ENCODE data around the gene GTPBP6.
"Not testable (repeated sequence)": the region's sequence is repeated elsewhere in the genome, so short reads cannot be mapped to it uniquely, and the experiment has no call there.

Gene GTPBP6

GRCh38 chrX:265502-265901, 53.1 kb downstream of the GTPBP6 start:
- DNase-seq: no peak
- Histone ChIP-seq H3K4me3 (ENCODE audit: low read depth, low read length) (no peak overlapping the region), H2AFZ (ENCODE audit: insufficient read depth, low read length, poor library complexity) (no peak overlapping the region), H4K12ac (ENCODE audit: low read depth, low read length) (no peak overlapping the region), H3K4me1 (ENCODE audit: control insufficient read depth in 1 of 2, insufficient read depth in 2 of 2, low read length in 2 of 2) (peaks cover 8 to 11% of the 10 kb centered on the region in 2 experiments), H3K14ac (ENCODE audit: low read length) (no peak overlapping the region), H3K23ac (ENCODE audit: low read length) (no peak overlapping the region), H3K79me2 (ENCODE audit: control insufficient read depth, insufficient read depth, low read length, poor library complexity) (peaks cover 3% of the 10 kb centered on the region), H3K27ac (ENCODE audit: low read depth, low read length) (no peak overlapping the region), H3K36me3 (ENCODE audit: control insufficient read depth in 1 of 2, insufficient read depth in 2 of 2, low read length in 2 of 2) (no peaks in the 10 kb centered on the region), H2BK12ac (ENCODE audit: low read length) (no peak overlapping the region), H2BK120ac (ENCODE audit: insufficient read depth, low read length, poor library complexity) (no peak overlapping the region), H3K4me2 (ENCODE audit: low read length) (no peak overlapping the region), H2AK5ac (ENCODE audit: low read length) (no peak overlapping the region), H4K8ac (ENCODE audit: low read depth, low read length) (no peak overlapping the region), H3K18ac (ENCODE audit: low read length) (no peak overlapping the region), H3K79me1 (ENCODE audit: low read length) (peaks cover 13% of the 10 kb centered on the region), H3K9ac (ENCODE audit: low read length) (no peak overlapping the region), H4K91ac (ENCODE audit: low read depth, low read length) (no peak overlapping the region), H2BK5ac (ENCODE audit: low read depth, low read length, poor library complexity) (no peak overlapping the region), H3K27me3 (ENCODE audit: insufficient read depth, low read length) (no peaks in the 10 kb centered on the region), H3K4ac (ENCODE audit: low read depth, low read length) (no peak overlapping the region), H3K9me3 (ENCODE audit: insufficient read depth, low read depth, low read length) (no peaks in the 10 kb centered on the region)
- WGBS (ENCODE audit: extremely low coverage, insufficient coverage, insufficient read length): no CpG with 5 or more reads among the region's 8 CpGs

DNA sequence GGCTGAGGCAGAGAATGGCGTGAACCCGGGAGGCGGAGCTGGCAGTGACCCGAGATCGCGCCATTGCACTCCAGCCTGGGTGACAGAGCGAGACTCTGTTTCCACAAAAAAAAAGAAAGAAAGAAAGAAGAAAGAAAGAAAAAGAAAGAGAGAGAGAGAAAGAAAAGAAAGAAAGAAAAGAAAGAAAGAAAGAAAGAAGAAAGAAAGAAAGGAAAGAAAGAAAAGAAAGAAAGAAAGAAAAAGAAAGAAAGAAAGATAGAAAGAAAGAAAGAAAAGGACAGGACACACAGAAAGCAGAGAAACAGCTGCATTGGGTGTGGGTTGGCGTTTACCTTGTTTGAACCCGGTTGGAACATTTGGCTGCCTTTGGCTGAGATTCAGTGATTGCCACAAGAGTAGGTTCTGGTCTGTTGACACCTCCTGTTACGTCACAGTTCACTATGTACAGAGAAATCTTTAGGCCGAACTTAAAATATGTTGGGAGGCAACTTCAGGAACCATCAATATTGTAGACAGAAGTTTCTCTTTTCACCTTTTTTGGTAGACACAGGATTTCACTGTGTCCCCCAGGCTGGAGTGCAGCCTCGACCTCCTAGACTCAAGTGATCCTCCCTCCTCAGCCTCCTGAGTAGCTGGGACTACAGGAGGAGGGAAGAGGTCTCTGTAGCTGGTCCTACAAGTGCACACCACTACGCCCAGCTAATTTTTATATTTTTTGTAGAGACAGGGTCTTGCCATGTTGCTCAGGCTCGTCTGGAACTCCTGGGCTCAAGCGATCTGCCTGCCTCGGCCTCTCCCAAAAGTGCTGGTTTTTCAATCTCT, 53.8 kb downstream of the GTPBP6 start:
- WGBS (ENCODE audit: extremely low coverage, insufficient coverage, insufficient read length): no CpG with 5 or more reads among the region's 16 CpGs
- no peaks in the 10 kb centered on the region for H3K9me3 ChIP-seq (ENCODE audit: insufficient read depth, low read depth, low read length)
- no peak overlapping the region for H3K9ac ChIP-seq (ENCODE audit: low read length)
- no peak overlapping the region for H3K14ac ChIP-seq (ENCODE audit: low read length)
- no peaks in the 10 kb centered on the region for H3K36me3 ChIP-seq (ENCODE audit: control insufficient read depth in 1 of 2, insufficient read depth in 2 of 2, low read length in 2 of 2)
- no peak overlapping the region for H2BK5ac ChIP-seq (ENCODE audit: low read depth, low read length, poor library complexity)
- H3K4me2 ChIP-seq (ENCODE audit: low read length): no peak overlapping the region
- no peak overlapping the region for H2AFZ ChIP-seq (ENCODE audit: insufficient read depth, low read length, poor library complexity)
- H3K79me1 ChIP-seq (ENCODE audit: low read length): peaks cover 15% of the 10 kb centered on the region
- H2AK5ac ChIP-seq (ENCODE audit: low read length): no peak overlapping the region
- peak in 1 of 2 donors; percentile 30 for DNase-seq
- no peak overlapping the region for H2BK120ac ChIP-seq (ENCODE audit: insufficient read depth, low read length, poor library complexity)
- H4K8ac ChIP-seq (ENCODE audit: low read depth, low read length): no peak overlapping the region
- no peak overlapping the region for H3K18ac ChIP-seq (ENCODE audit: low read length)
- H4K12ac ChIP-seq (ENCODE audit: low read depth, low read length): no peak overlapping the region
- H3K27me3 ChIP-seq (ENCODE audit: insufficient read depth, low read length): no peaks in the 10 kb centered on the region
- no peak overlapping the region for H3K4me3 ChIP-seq (ENCODE audit: low read depth, low read length)
- no peak overlapping the region for H3K4ac ChIP-seq (ENCODE audit: low read depth, low read length)
- H3K4me1 ChIP-seq (ENCODE audit: control insufficient read depth in 1 of 2, insufficient read depth in 2 of 2, low read length in 2 of 2): peaks cover 11 to 12% of the 10 kb centered on the region in 2 experiments
- no peak overlapping the region for H2BK12ac ChIP-seq (ENCODE audit: low read length)
- H3K27ac ChIP-seq (ENCODE audit: low read depth, low read length): no peak overlapping the region
- H3K79me2 ChIP-seq (ENCODE audit: control insufficient read depth, insufficient read depth, low read length, poor library complexity): peaks cover 3% of the 10 kb centered on the region
- H4K91ac ChIP-seq (ENCODE audit: low read depth, low read length): no peak overlapping the region
- no peak overlapping the region for H3K23ac ChIP-seq (ENCODE audit: low read length)

DNA sequence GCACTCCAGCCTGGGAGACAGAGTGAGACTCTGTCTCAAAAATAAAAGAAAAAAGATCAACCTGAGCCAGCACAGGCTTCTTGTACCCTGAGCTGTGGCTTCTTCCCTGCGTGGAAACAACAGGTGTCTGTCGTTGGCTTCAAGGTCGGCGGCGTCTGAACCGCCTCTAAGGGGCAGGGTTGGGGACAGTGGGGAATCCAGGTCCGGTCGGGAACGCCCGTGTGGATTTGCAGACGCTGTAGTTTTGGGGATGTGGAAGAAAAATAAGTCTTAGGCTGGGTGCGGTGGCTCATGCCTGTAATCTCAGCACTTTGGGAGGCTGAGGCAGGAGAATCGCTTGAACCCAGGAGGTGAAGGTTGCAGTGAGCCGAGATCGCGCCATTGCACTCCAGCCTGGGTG, 54.6 kb downstream of the GTPBP6 start:
- not testable (repeated sequence) for H2AK5ac ChIP-seq (ENCODE audit: low read length); H2BK5ac ChIP-seq (ENCODE audit: low read depth, low read length, poor library complexity); H3K79me2 ChIP-seq (ENCODE audit: control insufficient read depth, insufficient read depth, low read length, poor library complexity); H3K18ac ChIP-seq (ENCODE audit: low read length); H3K23ac ChIP-seq (ENCODE audit: low read length); H2BK120ac ChIP-seq (ENCODE audit: insufficient read depth, low read length, poor library complexity); H4K8ac ChIP-seq (ENCODE audit: low read depth, low read length); H3K9me3 ChIP-seq (ENCODE audit: insufficient read depth, low read depth, low read length); H3K9ac ChIP-seq (ENCODE audit: low read length); H3K36me3 ChIP-seq (ENCODE audit: control insufficient read depth in 1 of 2, insufficient read depth in 2 of 2, low read length in 2 of 2); H2AFZ ChIP-seq (ENCODE audit: insufficient read depth, low read length, poor library complexity); H3K4ac ChIP-seq (ENCODE audit: low read depth, low read length); H3K4me2 ChIP-seq (ENCODE audit: low read length); DNase-seq; H3K14ac ChIP-seq (ENCODE audit: low read length); H3K27ac ChIP-seq (ENCODE audit: low read depth, low read length); H3K27me3 ChIP-seq (ENCODE audit: insufficient read depth, low read length); H4K12ac ChIP-seq (ENCODE audit: low read depth, low read length); H3K4me3 ChIP-seq (ENCODE audit: low read depth, low read length)
- Histone ChIP-seq H2BK12ac (ENCODE audit: low read length) (peak overlapping the region; percentile 21), H3K79me1 (ENCODE audit: low read length) (peaks cover 15% of the 10 kb centered on the region), H3K4me1 (ENCODE audit: control insufficient read depth in 1 of 2, insufficient read depth in 2 of 2, low read length in 2 of 2) (peaks cover 11 to 14% of the 10 kb centered on the region in 2 experiments), H4K91ac (ENCODE audit: low read depth, low read length) (peak overlapping the region; percentile 10)
- no CpG with 5 or more reads among the region's 16 CpGs for WGBS (ENCODE audit: extremely low coverage, insufficient coverage, insufficient read length)

GRCh38 chrX:262381-262909, 56.2 kb downstream of the GTPBP6 start:
- H4K91ac ChIP-seq (ENCODE audit: low read depth, low read length): peak overlapping the region; percentile 94
- no peak overlapping the region for H3K4me3 ChIP-seq (ENCODE audit: low read depth, low read length)
- H3K27ac ChIP-seq (ENCODE audit: low read depth, low read length): peak overlapping the region; percentile 94
- peaks cover 15% of the 10 kb centered on the region for H3K79me1 ChIP-seq (ENCODE audit: low read length)
- peaks cover 11 to 14% of the 10 kb centered on the region in 2 experiments for H3K4me1 ChIP-seq (ENCODE audit: control insufficient read depth in 1 of 2, insufficient read depth in 2 of 2, low read length in 2 of 2)
- peaks cover 3% of the 10 kb centered on the region for H3K9me3 ChIP-seq (ENCODE audit: insufficient read depth, low read depth, low read length)
- no peaks in the 10 kb centered on the region for H3K36me3 ChIP-seq (ENCODE audit: control insufficient read depth in 1 of 2, insufficient read depth in 2 of 2, low read length in 2 of 2)
- peak overlapping the region; percentile 48 for H3K4ac ChIP-seq (ENCODE audit: low read depth, low read length)
- H2AK5ac ChIP-seq (ENCODE audit: low read length): peak overlapping the region; percentile 92
- H2AFZ ChIP-seq (ENCODE audit: insufficient read depth, low read length, poor library complexity): peak overlapping the region; percentile 48
- H3K4me2 ChIP-seq (ENCODE audit: low read length): no peak overlapping the region
- peak overlapping the region; percentile 96 for H2BK120ac ChIP-seq (ENCODE audit: insufficient read depth, low read length, poor library complexity)
- no peak overlapping the region for H3K23ac ChIP-seq (ENCODE audit: low read length)
- H3K27me3 ChIP-seq (ENCODE audit: insufficient read depth, low read length): no peaks in the 10 kb centered on the region
- no CpG with 5 or more reads among the region's 13 CpGs for WGBS (ENCODE audit: extremely low coverage, insufficient coverage, insufficient read length)
- H3K18ac ChIP-seq (ENCODE audit: low read length): no peak overlapping the region
- peak overlapping the region; percentile 81 for H3K14ac ChIP-seq (ENCODE audit: low read length)
- H3K79me2 ChIP-seq (ENCODE audit: control insufficient read depth, insufficient read depth, low read length, poor library complexity): peaks cover 3% of the 10 kb centered on the region
- H4K8ac ChIP-seq (ENCODE audit: low read depth, low read length): peak overlapping the region; percentile 87
- peak overlapping the region; percentile 19 for H2BK5ac ChIP-seq (ENCODE audit: low read depth, low read length, poor library complexity)
- no peak for DNase-seq
- peak overlapping the region; percentile 99 for H2BK12ac ChIP-seq (ENCODE audit: low read length)
- H4K12ac ChIP-seq (ENCODE audit: low read depth, low read length): no peak overlapping the region
- no peak overlapping the region for H3K9ac ChIP-seq (ENCODE audit: low read length)
